Natural killer cell (primary cell): ENCODE results near the gene PDE6B. TPM values are rescaled to one million over a fixed set of nuclear protein-coding genes. Genes with fewer than 3 reads are reported as not detected.
A peak's percentile ranks its signal among the peaks of the same experiment; 100 is the strongest.

Experiments
- ATAC-seq, 3 donors: fragments of 150-1000 bp in 2 of 3; fragments of 200-7000 bp in 1 of 3; cut with Tn5 transposase; 1 replicate in 1 of 3; 2 replicates in 2 of 3; pipeline ENCODE4 v1.10.0; 2021; ENCODE audit warnings: mild to moderate bottlenecking in 2 of 3, moderate library complexity in 2 of 3
- DNase-seq, 2 donors: peaks; one replicate each; pipeline versions ENCODE4 v3.0.0 to v3.0.0-alpha.2; 2013 to 2021; ENCODE audit warnings: mixed read lengths in 1 of 2
- H3K27ac ChIP-seq: one replicate; pipeline ENCODE4 v1.5.1; 2013; ENCODE audit warnings: mild to moderate bottlenecking, low read length
- H3K27me3 ChIP-seq: one replicate; pipeline ENCODE4 v1.6.1; 2013; ENCODE audit warnings: low read length; ENCODE audit not compliant: control insufficient read depth, insufficient read depth
- H3K36me3 ChIP-seq: one replicate; pipeline ENCODE4 v1.6.1; 2013; ENCODE audit warnings: low read length; ENCODE audit not compliant: control insufficient read depth, insufficient read depth
- H3K4me1 ChIP-seq: one replicate; pipeline ENCODE4 v1.6.1; 2013; ENCODE audit warnings: low read length; ENCODE audit not compliant: control insufficient read depth, insufficient read depth
- H3K4me3 ChIP-seq: one replicate; pipeline ENCODE4 v1.5.1; 2013; ENCODE audit warnings: low read length
- H3K9me3 ChIP-seq: one replicate; pipeline ENCODE4 v1.6.1; 2013; ENCODE audit warnings: low read length; ENCODE audit not compliant: control insufficient read depth, insufficient read depth
- H3K27ac Mint-ChIP-seq, 2 donors: one replicate each; pipeline ENCODE4 v1.8.0; 2022; ENCODE audit warnings: mild to moderate bottlenecking in 2 of 2, mixed read lengths in 2 of 2, moderate library complexity in 1 of 2
- H3K27me3 Mint-ChIP-seq, 2 donors: one replicate each; pipeline ENCODE4 v1.8.0; 2022; ENCODE audit warnings: low read depth in 2 of 2, mixed read lengths in 2 of 2
- H3K36me3 Mint-ChIP-seq: one replicate; pipeline ENCODE4 v1.8.0; 2022; ENCODE audit warnings: mixed read lengths
- H3K4me1 Mint-ChIP-seq, 2 donors: one replicate each; pipeline ENCODE4 v1.8.0; 2022; ENCODE audit warnings: mixed read lengths in 2 of 2
- H3K4me3 Mint-ChIP-seq: one replicate; pipeline ENCODE4 v1.8.0; 2022; ENCODE audit warnings: mild to moderate bottlenecking, moderate library complexity, mixed read lengths
- H3K9me3 Mint-ChIP-seq, 2 donors: one replicate each; pipeline ENCODE4 v1.8.0; 2022; ENCODE audit warnings: mixed read lengths in 2 of 2
- WGBS: methylation state at CpG from one replicate; pipeline ENCODE4 v1.1.7; 2013; ENCODE audit warnings: missing lambda C conversion rate; ENCODE audit not compliant: insufficient coverage; 5-methylcytosine and 5-hydroxymethylcytosine counted together
- intact Hi-C: fragments of 100-400 bp; cut with micrococcal nuclease; formaldehyde crosslinking; loops from one replicate; pipeline ENCODE4 v1.14.2; 2022
- total RNA-seq, 4 donors: library from RNA; stranded (reverse); fragments of 120-200 nt in 1 of 4; gene quantifications; one replicate each; pipeline versions ENCODE4 v1.2.3 to v1.2.4, GENCODE V29; 2013 to 2022
- TF ChIP-seq, protein P1 (sequence below): fragments of 200-600 bp; IDR thresholded peaks from one replicate; pipeline ENCODE4 v1.8.0; 2022; ENCODE audit warnings: antibody characterized with exemption

The PDE6B gene
- total RNA-seq, 3 donors from 2014 or later (not counting 1 experiment from before 2014, with no cell fraction given): 15.8 to 18.8 (median 17.2) TPM

DNA sequence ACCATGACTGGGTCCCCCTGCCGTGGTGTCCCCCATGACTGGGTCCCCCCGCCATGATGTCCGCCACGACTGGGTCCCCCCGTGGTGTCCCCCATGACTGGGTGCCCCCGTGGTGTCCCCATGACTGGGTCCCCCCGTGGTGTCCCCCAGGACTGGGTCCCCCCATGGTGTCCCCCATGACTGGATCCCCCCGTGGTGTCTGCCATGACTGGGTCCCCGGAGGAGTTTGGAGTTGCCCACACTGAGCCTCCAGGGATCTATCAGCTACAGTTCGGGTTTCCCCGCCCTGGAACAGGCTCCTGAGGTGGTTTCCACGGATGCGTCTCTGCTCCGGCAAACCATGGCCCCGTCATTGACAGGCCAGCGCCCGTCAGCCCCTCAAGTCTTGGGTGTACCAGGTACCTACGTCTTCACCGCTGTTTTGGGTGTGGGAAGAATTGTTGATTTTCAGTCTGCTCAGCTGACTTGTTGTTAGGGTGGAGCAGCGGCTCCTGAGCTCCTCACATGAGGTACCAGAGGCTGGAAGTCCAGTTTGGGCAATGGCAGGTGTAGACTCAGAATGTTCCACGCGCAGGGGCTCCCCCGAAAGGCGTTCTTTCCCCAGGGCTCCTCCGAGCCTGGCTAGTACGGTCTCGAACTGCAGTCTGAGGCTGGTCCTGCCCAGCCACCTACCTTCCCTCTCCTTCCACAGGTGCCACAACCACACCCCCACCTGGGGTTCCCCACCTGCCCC, 8.3 kb upstream of the PDE6B start:
- Histone ChIP-seq H3K27me3 (no peaks in the 10 kb centered on the region), H3K9me3 (no peaks in the 10 kb centered on the region), H3K27ac (no peak overlapping the region), H3K4me1 (no peaks in the 10 kb centered on the region), H3K36me3 (no peaks in the 10 kb centered on the region), H3K4me3 (no peak overlapping the region)
- TF ChIP-seq, protein P1, sequence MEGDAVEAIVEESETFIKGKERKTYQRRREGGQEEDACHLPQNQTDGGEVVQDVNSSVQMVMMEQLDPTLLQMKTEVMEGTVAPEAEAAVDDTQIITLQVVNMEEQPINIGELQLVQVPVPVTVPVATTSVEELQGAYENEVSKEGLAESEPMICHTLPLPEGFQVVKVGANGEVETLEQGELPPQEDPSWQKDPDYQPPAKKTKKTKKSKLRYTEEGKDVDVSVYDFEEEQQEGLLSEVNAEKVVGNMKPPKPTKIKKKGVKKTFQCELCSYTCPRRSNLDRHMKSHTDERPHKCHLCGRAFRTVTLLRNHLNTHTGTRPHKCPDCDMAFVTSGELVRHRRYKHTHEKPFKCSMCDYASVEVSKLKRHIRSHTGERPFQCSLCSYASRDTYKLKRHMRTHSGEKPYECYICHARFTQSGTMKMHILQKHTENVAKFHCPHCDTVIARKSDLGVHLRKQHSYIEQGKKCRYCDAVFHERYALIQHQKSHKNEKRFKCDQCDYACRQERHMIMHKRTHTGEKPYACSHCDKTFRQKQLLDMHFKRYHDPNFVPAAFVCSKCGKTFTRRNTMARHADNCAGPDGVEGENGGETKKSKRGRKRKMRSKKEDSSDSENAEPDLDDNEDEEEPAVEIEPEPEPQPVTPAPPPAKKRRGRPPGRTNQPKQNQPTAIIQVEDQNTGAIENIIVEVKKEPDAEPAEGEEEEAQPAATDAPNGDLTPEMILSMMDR: no peak
- H3K9me3 Mint-ChIP-seq: no peaks in the 10 kb centered on the region
- no peak overlapping the region for H3K4me3 Mint-ChIP-seq
- DNase-seq: peak in 1 of 2 donors; percentile 8
- no peak for ATAC-seq
- intact Hi-C loops: no loop called here
- H3K27ac Mint-ChIP-seq: no peak overlapping the region
- H3K36me3 Mint-ChIP-seq: no peaks in the 10 kb centered on the region
- WGBS: 96% methylated on average over 27 of the region's 27 CpGs
- H3K4me1 Mint-ChIP-seq: no peaks in the 10 kb centered on the region
- peaks cover 6% of the 10 kb centered on the region in 2 donors for H3K27me3 Mint-ChIP-seq

DNA sequence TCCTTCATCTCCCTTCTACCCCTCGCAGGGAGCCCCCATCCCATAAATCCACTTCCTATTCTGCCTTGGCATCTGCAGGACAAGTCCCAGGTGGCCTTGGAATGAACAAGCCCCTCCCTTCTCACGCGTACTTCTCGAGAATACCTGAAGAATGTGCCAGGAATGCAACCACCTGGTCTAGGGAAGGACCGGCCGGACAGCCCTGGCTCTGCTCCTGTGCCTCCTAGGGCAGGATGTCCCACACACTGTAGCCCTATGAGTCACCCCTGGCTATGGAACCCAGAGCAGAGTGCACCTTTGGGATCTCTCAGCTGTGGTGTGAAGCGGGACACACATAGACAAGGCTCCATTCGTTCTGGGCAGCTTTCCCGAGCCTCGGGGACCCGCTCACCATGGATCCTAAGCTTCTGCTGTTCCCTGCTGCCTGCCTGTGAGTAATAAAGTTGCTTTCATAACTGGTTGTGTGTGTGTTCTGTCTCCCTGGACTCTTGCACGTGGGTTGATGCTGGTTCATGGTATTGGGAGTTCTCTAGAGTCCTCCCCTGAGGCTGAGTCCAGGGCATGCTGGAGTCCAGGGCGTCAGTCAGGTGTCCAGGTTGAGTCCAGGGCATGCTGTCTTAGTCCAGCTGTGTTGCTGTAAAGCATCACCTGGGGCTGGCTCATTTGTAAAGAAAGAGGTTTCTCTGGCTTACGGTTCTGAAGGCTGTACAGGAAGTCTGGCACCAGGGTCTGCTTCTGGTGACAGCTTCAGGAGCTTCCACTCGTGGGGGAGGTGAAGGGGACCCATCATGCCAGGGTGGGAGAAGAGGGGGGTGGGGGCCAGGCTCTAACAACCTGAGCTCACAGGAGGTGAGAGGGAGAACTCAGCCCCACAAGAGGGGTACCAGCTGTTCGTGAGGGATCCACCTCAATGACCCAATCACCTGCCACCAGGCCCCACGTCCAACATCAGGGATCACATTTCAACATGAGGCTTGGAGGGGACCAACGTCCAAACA, 7.4 kb upstream of the PDE6B start:
- Mint-ChIP-seq H3K9me3 (no peaks in the 10 kb centered on the region), H3K36me3 (no peaks in the 10 kb centered on the region), H3K27me3 (peaks cover 6% of the 10 kb centered on the region in 2 donors), H3K27ac (no peak overlapping the region), H3K4me3 (no peak overlapping the region), H3K4me1 (no peaks in the 10 kb centered on the region)
- H3K9me3 ChIP-seq: no peaks in the 10 kb centered on the region
- H3K27ac ChIP-seq: no peak overlapping the region
- DNase-seq (no peak), ATAC-seq (no peak)
- no peaks in the 10 kb centered on the region for H3K4me1 ChIP-seq
- no peaks in the 10 kb centered on the region for H3K36me3 ChIP-seq
- no peaks in the 10 kb centered on the region for H3K27me3 ChIP-seq
- 76% methylated on average over 18 of the region's 18 CpGs for WGBS
- TF ChIP-seq, protein P1: no peak
- intact Hi-C loops: no loop called here
- H3K4me3 ChIP-seq: no peak overlapping the region

DNA sequence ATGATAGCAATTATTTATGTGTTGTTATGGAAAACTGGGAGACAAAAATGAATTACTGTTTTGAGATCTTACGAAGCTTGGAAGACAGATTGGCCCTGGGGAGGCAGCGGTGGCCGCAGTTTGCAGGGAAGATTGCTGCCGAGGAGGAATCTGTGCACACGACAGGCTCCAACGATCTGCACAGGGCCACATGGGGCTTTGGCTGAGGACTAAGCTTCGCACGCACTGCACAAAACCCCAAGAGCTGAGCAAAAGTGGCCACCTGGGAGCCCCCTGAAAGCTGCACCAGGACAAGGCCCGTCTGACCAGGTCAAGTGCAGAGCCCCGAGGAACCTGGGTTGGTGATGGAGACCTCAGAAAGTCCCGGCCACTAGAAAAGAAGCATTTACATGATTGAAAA, 5.2 kb upstream of the PDE6B start:
- intact Hi-C loops: no loop called here
- Histone ChIP-seq H3K36me3 (no peaks in the 10 kb centered on the region), H3K4me1 (no peaks in the 10 kb centered on the region), H3K9me3 (no peaks in the 10 kb centered on the region), H3K27ac (no peak overlapping the region), H3K27me3 (no peaks in the 10 kb centered on the region), H3K4me3 (no peak overlapping the region)
- DNase-seq (no peak), ATAC-seq (no peak)
- TF ChIP-seq, protein P1: no peak
- Mint-ChIP-seq H3K4me3 (no peak overlapping the region), H3K4me1 (peaks cover 0 to 4% of the 10 kb centered on the region in 2 donors), H3K27me3 (peaks cover 3 to 6% of the 10 kb centered on the region in 2 donors), H3K36me3 (no peaks in the 10 kb centered on the region), H3K9me3 (no peaks in the 10 kb centered on the region), H3K27ac (no peak overlapping the region)
- 86% methylated on average over 11 of the region's 11 CpGs for WGBS
